ENCODE measurements around the gene RNF220. TPM values are rescaled to one million over a fixed set of nuclear protein-coding genes. Genes with fewer than 3 reads are reported as not detected.

Gene RNF220
- total and polyA plus RNA-seq, 2 of the 13 experiments (the other 11 are each of a cell fraction or from before 2014, with no cell fraction given), result 48.2 to 72.1 TPM

- TF ChIP-seq, protein P1, sequence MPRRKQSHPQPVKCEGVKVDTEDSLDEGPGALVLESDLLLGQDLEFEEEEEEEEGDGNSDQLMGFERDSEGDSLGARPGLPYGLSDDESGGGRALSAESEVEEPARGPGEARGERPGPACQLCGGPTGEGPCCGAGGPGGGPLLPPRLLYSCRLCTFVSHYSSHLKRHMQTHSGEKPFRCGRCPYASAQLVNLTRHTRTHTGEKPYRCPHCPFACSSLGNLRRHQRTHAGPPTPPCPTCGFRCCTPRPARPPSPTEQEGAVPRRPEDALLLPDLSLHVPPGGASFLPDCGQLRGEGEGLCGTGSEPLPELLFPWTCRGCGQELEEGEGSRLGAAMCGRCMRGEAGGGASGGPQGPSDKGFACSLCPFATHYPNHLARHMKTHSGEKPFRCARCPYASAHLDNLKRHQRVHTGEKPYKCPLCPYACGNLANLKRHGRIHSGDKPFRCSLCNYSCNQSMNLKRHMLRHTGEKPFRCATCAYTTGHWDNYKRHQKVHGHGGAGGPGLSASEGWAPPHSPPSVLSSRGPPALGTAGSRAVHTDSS (CRISPR knock-in tag; conservative IDR thresholded peaks at IDR 0.05), result no peak
- TF ChIP-seq DPF2 (CRISPR knock-in tag; IDR thresholded peaks at IDR 0.05; ENCODE audit: borderline replicate concordance, low read depth) (no peak), MEF2D (CRISPR knock-in tag; IDR thresholded peaks at IDR 0.05) (peak; percentile 19; the same call in 1 of the 2 replicates), PCBP2 (optimal IDR thresholded peaks at IDR 0.05; ENCODE audit: low read depth, low read length, poor library complexity, severe bottlenecking) (no peak), ZNF264 (CRISPR knock-in tag; IDR thresholded peaks at IDR 0.05) (no peak), PAF1 (CRISPR knock-in tag; IDR thresholded peaks at IDR 0.05) (no peak), ATF7 (IDR thresholded peaks at IDR 0.05) (no peak), ATF7 (CRISPR knock-in tag; IDR thresholded peaks at IDR 0.05) (no peak), SMC3 (IDR thresholded peaks at IDR 0.05; ENCODE audit: low read length) (no peak), FIP1L1 (IDR thresholded peaks at IDR 0.05; ENCODE audit: borderline replicate concordance, insufficient read depth, low read depth, low read length) (no peak), ZNF691 (CRISPR knock-in tag; IDR thresholded peaks at IDR 0.05; ENCODE audit: borderline replicate concordance, low read depth) (peak; percentile 64; the same call in 1 of the 2 replicates), KAT2B (IDR thresholded peaks at IDR 0.05; ENCODE audit: borderline replicate concordance, low read depth, low read length) (no peak), E2F2 (CRISPR knock-in tag; IDR thresholded peaks at IDR 0.05; ENCODE audit: borderline replicate concordance) (no peak), ZNF251 (CRISPR knock-in tag; IDR thresholded peaks at IDR 0.05) (no peak), CEBPZ (IDR thresholded peaks at IDR 0.05; ENCODE audit: low read length) (no peak), PAWR (CRISPR knock-in tag; IDR thresholded peaks at IDR 0.05; ENCODE audit: borderline replicate concordance) (no peak), AHR (CRISPR knock-in tag; IDR thresholded peaks at IDR 0.05) (no peak), SIN3B (IDR thresholded peaks at IDR 0.05; ENCODE audit: low read length) (no peak), SNRNP70 (IDR thresholded peaks at IDR 0.05; ENCODE audit: low read depth, low read length) (no peak), STAG1 (CRISPR knock-in tag; IDR thresholded peaks at IDR 0.05) (no peak), ZNF10 (CRISPR knock-in tag; IDR thresholded peaks at IDR 0.05; ENCODE audit: borderline replicate concordance, low read depth) (no peak), KLF13 (CRISPR knock-in tag; IDR thresholded peaks at IDR 0.05) (no peak)
Observed at GRCh38 chr1:44631647-44632539, 226.8 kb downstream of the RNF220 start (continued).
